ENCODE data around the gene GNGT2.

GRCh38 chr17:49190932-49191331 is 19.4 kb downstream of the GNGT2 start:
- TF ChIP-seq ZNF274 (IDR thresholded peaks at IDR 0.05; ENCODE audit: low read depth, low read length) (no peak), YY1 (IDR thresholded peaks at IDR 0.05; ENCODE audit: insufficient read depth, insufficient read length) (no peak)

Data from NT2/D1 (cell line).